ENCODE results near the gene POLR3GL.

POLR3GL gene

GRCh38 chr1:145986551-145986950, 22.1 kb downstream of the POLR3GL start:
- no peak for DNase-seq (ENCODE audit: low read depth)
- no peak overlapping the region for H3K4me3 ChIP-seq (ENCODE audit: low read depth, low read length)
- no peak for TF ChIP-seq MAX (IDR thresholded peaks at IDR 0.05; ENCODE audit: low read depth, low read length)
- no peak for TF ChIP-seq CTCF (IDR thresholded peaks at IDR 0.05; ENCODE audit: low read depth, low read length)
- TF ChIP-seq MYC (IDR thresholded peaks at IDR 0.05; ENCODE audit: low read depth, low read length) = no peak
- no peak for TF ChIP-seq POLR2A (IDR thresholded peaks at IDR 0.05; ENCODE audit: extremely low read depth, insufficient read length)

GRCh38 chr1:145987926-145988325, 23.4 kb downstream of the POLR3GL start:
- no peak for DNase-seq (ENCODE audit: low read depth)
- TF ChIP-seq MAX (IDR thresholded peaks at IDR 0.05; ENCODE audit: low read depth, low read length) (no peak), CTCF (IDR thresholded peaks at IDR 0.05; ENCODE audit: low read depth, low read length) (no peak), MYC (IDR thresholded peaks at IDR 0.05; ENCODE audit: low read depth, low read length) (no peak), POLR2A (IDR thresholded peaks at IDR 0.05; ENCODE audit: extremely low read depth, insufficient read length) (no peak)
- H3K4me3 ChIP-seq (ENCODE audit: low read depth, low read length) = no peak overlapping the region

GRCh38 chr1:145988773-145989172, 24.3 kb downstream of the POLR3GL start:
- TF ChIP-seq MYC (IDR thresholded peaks at IDR 0.05; ENCODE audit: low read depth, low read length) (no peak), CTCF (IDR thresholded peaks at IDR 0.05; ENCODE audit: low read depth, low read length) (no peak), POLR2A (IDR thresholded peaks at IDR 0.05; ENCODE audit: extremely low read depth, insufficient read length) (no peak), MAX (IDR thresholded peaks at IDR 0.05; ENCODE audit: low read depth, low read length) (no peak)
- DNase-seq (ENCODE audit: low read depth) = no peak

GRCh38 chr1:145990249-145990855, 25.9 kb downstream of the POLR3GL start:
- peak; percentile 53 for DNase-seq (ENCODE audit: low read depth)
- TF ChIP-seq CTCF (IDR thresholded peaks at IDR 0.05; ENCODE audit: low read depth, low read length) (no peak), POLR2A (IDR thresholded peaks at IDR 0.05; ENCODE audit: extremely low read depth, insufficient read length) (no peak), MAX (IDR thresholded peaks at IDR 0.05; ENCODE audit: low read depth, low read length) (no peak), MYC (IDR thresholded peaks at IDR 0.05; ENCODE audit: low read depth, low read length) (no peak)
- no peak overlapping the region for H3K4me3 ChIP-seq (ENCODE audit: low read depth, low read length)

More at GRCh38 chr1:145988773-145989172, 24.3 kb downstream of the POLR3GL start:
- no peak overlapping the region for H3K4me3 ChIP-seq (ENCODE audit: low read depth, low read length)

GRCh38 chr1:145991735-145992412, 27.4 kb downstream of the POLR3GL start:
- no peak overlapping the region for H3K4me3 ChIP-seq (ENCODE audit: low read depth, low read length)
- no peak for TF ChIP-seq POLR2A (IDR thresholded peaks at IDR 0.05; ENCODE audit: extremely low read depth, insufficient read length)
- no peak for TF ChIP-seq MAX (IDR thresholded peaks at IDR 0.05; ENCODE audit: low read depth, low read length)
- TF ChIP-seq MYC (IDR thresholded peaks at IDR 0.05; ENCODE audit: low read depth, low read length) = no peak
- no peak for TF ChIP-seq CTCF (IDR thresholded peaks at IDR 0.05; ENCODE audit: low read depth, low read length)
- peak; percentile 54 for DNase-seq (ENCODE audit: low read depth)
